PFSK-1 (cell line): ENCODE measurements around the gene GLTPD2.

Source experiments
- FOXP2 ChIP-seq: optimal IDR thresholded peaks from 2 replicates; pipeline ENCODE3; 2011; ENCODE audit warnings: borderline replicate concordance, control low read depth, inconsistent platforms; ENCODE audit not compliant: insufficient read depth; ENCODE audit errors: extremely low read length, extremely low read depth
- POLR2AphosphoS5 ChIP-seq: IDR thresholded peaks from 2 replicates; pipeline ENCODE4 v1.6.1; 2012; ENCODE audit warnings: low read depth, mild to moderate bottlenecking, control low read depth, low read length, moderate library complexity
- TF ChIP-seq, protein P1 (sequence below), 2 experiments: IDR thresholded peaks; 2 replicates each; pipeline versions ENCODE4 v1.6.1 to v1.8.0; 2011 to 2012; ENCODE audit warnings: low read depth in 2 of 2, low read length in 2 of 2, control low read depth in 1 of 2, inconsistent platforms in 1 of 2, mild to moderate bottlenecking in 1 of 2, moderate library complexity in 1 of 2; ENCODE audit not compliant: insufficient read depth in 1 of 2

DNA sequence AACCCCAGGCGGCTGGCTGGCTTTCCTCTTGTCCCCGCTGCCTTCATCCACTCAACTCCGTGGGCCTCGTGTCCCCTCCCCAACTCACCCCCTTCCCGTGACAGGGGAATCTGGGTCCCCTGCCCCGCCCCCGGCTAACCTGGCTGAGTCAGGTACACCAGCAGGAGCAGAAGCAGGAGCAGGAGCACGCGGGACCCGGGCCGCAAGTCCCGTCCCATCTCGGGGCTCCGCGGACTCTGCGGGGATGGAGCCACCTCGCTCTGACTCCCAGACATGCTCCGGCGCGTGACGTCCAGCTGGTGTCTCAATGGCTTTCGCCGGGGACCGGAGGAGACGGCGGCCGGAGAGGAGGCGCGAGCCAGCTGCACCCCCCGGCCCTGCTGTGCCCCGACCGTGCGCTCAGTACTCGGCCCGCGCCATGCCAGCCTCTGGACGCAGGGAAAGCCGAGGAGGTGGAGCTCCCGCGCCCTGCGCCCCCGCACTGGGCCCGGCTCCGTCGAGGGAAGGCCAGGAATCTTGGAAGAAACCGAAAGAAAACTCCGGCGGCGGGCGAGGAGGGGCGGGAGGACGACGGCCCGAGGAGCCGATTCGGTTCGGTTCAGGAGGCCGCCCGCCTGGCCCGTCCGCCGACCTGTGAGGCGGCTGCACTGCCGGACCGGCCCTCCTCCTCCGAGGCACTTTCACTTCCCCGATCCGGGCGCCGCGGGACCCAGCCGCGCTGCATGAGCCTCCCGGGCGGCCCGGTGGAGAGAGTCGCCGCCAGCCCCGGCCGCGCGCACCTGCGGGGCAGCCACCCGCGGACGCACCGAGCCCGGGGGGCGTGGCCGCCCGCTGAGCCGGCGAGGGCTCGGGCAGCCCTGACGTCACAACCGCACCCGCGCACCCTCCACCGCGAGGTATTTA is 49.4 kb upstream of the GLTPD2 start, which contains the start of the genes CXCL16 and ZMYND15:
- TF ChIP-seq POLR2AphosphoS5 = no peak
- TF ChIP-seq FOXP2 = no peak
- TF ChIP-seq, protein P1, sequence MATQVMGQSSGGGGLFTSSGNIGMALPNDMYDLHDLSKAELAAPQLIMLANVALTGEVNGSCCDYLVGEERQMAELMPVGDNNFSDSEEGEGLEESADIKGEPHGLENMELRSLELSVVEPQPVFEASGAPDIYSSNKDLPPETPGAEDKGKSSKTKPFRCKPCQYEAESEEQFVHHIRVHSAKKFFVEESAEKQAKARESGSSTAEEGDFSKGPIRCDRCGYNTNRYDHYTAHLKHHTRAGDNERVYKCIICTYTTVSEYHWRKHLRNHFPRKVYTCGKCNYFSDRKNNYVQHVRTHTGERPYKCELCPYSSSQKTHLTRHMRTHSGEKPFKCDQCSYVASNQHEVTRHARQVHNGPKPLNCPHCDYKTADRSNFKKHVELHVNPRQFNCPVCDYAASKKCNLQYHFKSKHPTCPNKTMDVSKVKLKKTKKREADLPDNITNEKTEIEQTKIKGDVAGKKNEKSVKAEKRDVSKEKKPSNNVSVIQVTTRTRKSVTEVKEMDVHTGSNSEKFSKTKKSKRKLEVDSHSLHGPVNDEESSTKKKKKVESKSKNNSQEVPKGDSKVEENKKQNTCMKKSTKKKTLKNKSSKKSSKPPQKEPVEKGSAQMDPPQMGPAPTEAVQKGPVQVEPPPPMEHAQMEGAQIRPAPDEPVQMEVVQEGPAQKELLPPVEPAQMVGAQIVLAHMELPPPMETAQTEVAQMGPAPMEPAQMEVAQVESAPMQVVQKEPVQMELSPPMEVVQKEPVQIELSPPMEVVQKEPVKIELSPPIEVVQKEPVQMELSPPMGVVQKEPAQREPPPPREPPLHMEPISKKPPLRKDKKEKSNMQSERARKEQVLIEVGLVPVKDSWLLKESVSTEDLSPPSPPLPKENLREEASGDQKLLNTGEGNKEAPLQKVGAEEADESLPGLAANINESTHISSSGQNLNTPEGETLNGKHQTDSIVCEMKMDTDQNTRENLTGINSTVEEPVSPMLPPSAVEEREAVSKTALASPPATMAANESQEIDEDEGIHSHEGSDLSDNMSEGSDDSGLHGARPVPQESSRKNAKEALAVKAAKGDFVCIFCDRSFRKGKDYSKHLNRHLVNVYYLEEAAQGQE (IDR thresholded peaks at IDR 0.05; ENCODE audit: insufficient read depth in 1 of 2, low read depth in 2 of 2, low read length in 2 of 2) = no peak
